Heart left ventricle (tissue), 16 donors: Measurements from ENCODE around the gene DOCK3. TPM values are rescaled to one million over a fixed set of nuclear protein-coding genes. Genes with fewer than 3 reads are reported as not detected.
"Not testable (repeated sequence)": the region's sequence is repeated elsewhere in the genome, so short reads cannot be mapped to it uniquely, and the experiment has no call there.

ENCODE experiments used
- ATAC-seq, 4 donors: fragments of 200-7000 bp; cut with Tn5 transposase; one replicate each; pipeline ENCODE4 v1.9.1; 2020 to 2022; ENCODE audit warnings: moderate library complexity in 4 of 4, mild to moderate bottlenecking in 3 of 4, moderate number of reproducible peaks in 1 of 4
- DNase-seq, 5 donors: peaks; one replicate each; pipeline ENCODE4 v3.0.0-alpha.2; 2020
- H3K27ac ChIP-seq, 12 donors: fragments of 200-600 bp; sonication (generic) in 4 of 12; one replicate each; pipeline versions ENCODE4 v1.5.0 to v1.8.0; 2016 to 2022; ENCODE audit warnings: mild to moderate bottlenecking in 2 of 12
- H3K27me3 ChIP-seq, 9 donors: fragments of 200-600 bp; sonication (generic) in 2 of 9; one replicate each; pipeline versions ENCODE4 v1.5.1 to v1.8.0; 2016 to 2022; ENCODE audit warnings: mild to moderate bottlenecking in 3 of 9
- H3K36me3 ChIP-seq, 9 donors: fragments of 200-600 bp; sonication (generic) in 2 of 9; one replicate each; pipeline versions ENCODE4 v1.5.0 to v1.8.0; 2018 to 2022; ENCODE audit warnings: mild to moderate bottlenecking in 2 of 9
- H3K4me1 ChIP-seq, 12 donors: fragments of 200-600 bp; sonication (generic) in 4 of 12; one replicate each; pipeline versions ENCODE4 v1.5.0 to v1.8.0; 2016 to 2022; ENCODE audit warnings: mild to moderate bottlenecking in 3 of 12
- H3K4me3 ChIP-seq, 12 donors: fragments of 200-600 bp; sonication (generic) in 4 of 12; one replicate each; pipeline versions ENCODE4 v1.5.0 to v1.8.0; 2017 to 2022; ENCODE audit warnings: mild to moderate bottlenecking in 9 of 12, moderate library complexity in 4 of 12
- H3K9me3 ChIP-seq, 12 donors: fragments of 200-600 bp; sonication (generic) in 4 of 12; one replicate each; pipeline versions ENCODE4 v1.5.0 to v1.8.0; 2016 to 2022; ENCODE audit warnings: mild to moderate bottlenecking in 1 of 12
- CTCF ChIP-seq, 12 donors: fragments of 200-600 bp; sonication (generic) in 4 of 12; IDR thresholded peaks; one replicate each; pipeline versions ENCODE4 v1.5.0 to v1.8.0; 2018 to 2022; ENCODE audit warnings: antibody characterized with exemption in 12 of 12, mild to moderate bottlenecking in 5 of 12
- POLR2A ChIP-seq, 2 donors: fragments of 450-650 bp; IDR thresholded peaks; one replicate each; pipeline ENCODE4 v1.6.1; 2017; ENCODE audit warnings: antibody characterized with exemption in 2 of 2, mild to moderate bottlenecking in 2 of 2, moderate library complexity in 2 of 2
- WGBS, 4 donors: extraction: QIAGEN DNeasy Blood & Tissue Kit in 2 of 4; methylation state at CpG; one replicate each; pipeline versions ENCODE4 v1.1.5 to v1.1.7; 2013 to 2018; 5-methylcytosine and 5-hydroxymethylcytosine counted together
- intact Hi-C, 10 donors: fragments of 100-400 bp; cut with DNase I; formaldehyde crosslinking; loops; one replicate each; pipeline versions ENCODE4 v1.11.1 to v1.14.2; 2022
- polyA plus RNA-seq, 2 donors: library from polyadenylated mRNA; stranded (reverse); fragments of 200-250 nt; gene quantifications; one replicate each; pipeline ENCODE4 v1.2.3, GENCODE V29; 2013
- total RNA-seq, 9 donors: library from RNA; depleted of rRNA in 2 of 9; stranded (reverse); fragments of >200 nt in 2 of 9; fragmentation: NEBNext Ultra II Directional in 3 of 9; extraction: Animal tissue kit (Norgen Biotek cat#: 25700) in 3 of 9; gene quantifications; one replicate each; pipeline versions ENCODE4 v1.1.0 to v1.2.4, GENCODE V29; 2016 to 2023
- donor health status: ischemic (EF 13 %, LVEDD 7.1; RV severe dilation, severe dysfunction).
- donor health status: healthy with polysubstance abuse.
- donor health status: DM: no; HTN: yes; CAD: no.
- donor health status: DM: no; HTN: no; CAD: no.
- donor health status: ischemic (EF 25% LVEDD 6.9; RV normal size, moderate dysfunction).
- donor health status: ischemic (EF 25% LVEDD 5.7; RV mildly dilated, moderate dysfunction).
- donor health status: healthy.
- donor health status: DM: yes; HTN: yes; CAD: no.
- donor health status: ischemic (EF 35%, LVEDD 5.7; RV mildly dilated, moderate dysfunction).
- donor health status: nonischemic (EF 11% LVEDD 7.7; RV severe dilation, severe dysfunction).
- donor health status: DM: yes; HTN: yes; CAD: no.
- donor health status: PGD.
- donor health status: ischemic (EF 29% LVEDD 5.4; RV normal size, mild dysfunction).
- donor health status: nonischemic (EF 23%, LVEDD 6.1; RV moderate dilation, normal function).

The DOCK3 gene
- total and polyA plus RNA-seq, 11 donors: 2.0 to 6.7 (median 4.8) TPM

- H3K9me3 ChIP-seq: peaks cover 0 to 5% (median 0%) of the 10 kb centered on the region in 12 donors
- DNase-seq (no peak), ATAC-seq (no peak)
- no peak overlapping the region for H3K27ac ChIP-seq
- H3K4me3 ChIP-seq: no peak overlapping the region
- TF ChIP-seq POLR2A (IDR thresholded peaks at IDR 0.05): no peak
- TF ChIP-seq CTCF (IDR thresholded peaks at IDR 0.05): no peak
- intact Hi-C loops: no loop called here
- no peaks in the 10 kb centered on the region for H3K4me1 ChIP-seq
- no peaks in the 10 kb centered on the region for H3K27me3 ChIP-seq
- H3K36me3 ChIP-seq: no peaks in the 10 kb centered on the region
- WGBS, 4 donors: 85 to 91% (median 88%) methylated on average over 3 of the region's 3 CpGs
Observed at GRCh38 chr3:50830451-50830850, 155.7 kb downstream of the DOCK3 start.

GRCh38 chr3:50831009-50831408 lies 156.3 kb downstream of the DOCK3 start:
- H3K4me3 ChIP-seq, H3K27ac ChIP-seq, H3K27me3 ChIP-seq, H3K36me3 ChIP-seq, H3K4me1 ChIP-seq, intact Hi-C loops, H3K9me3 ChIP-seq, DNase-seq, ATAC-seq: not testable (repeated sequence)
- 89 to 99% (median 91%) methylated on average over 2 of the region's 2 CpGs for WGBS, 4 donors

- Histone ChIP-seq H3K36me3 (no peaks in the 10 kb centered on the region), H3K27ac (no peak overlapping the region), H3K27me3 (no peaks in the 10 kb centered on the region), H3K4me3 (no peak overlapping the region), H3K4me1 (no peaks in the 10 kb centered on the region), H3K9me3 (no peaks in the 10 kb centered on the region)
- DNase-seq (no peak), ATAC-seq (no peak)
- intact Hi-C loops: no loop called here
- TF ChIP-seq POLR2A (IDR thresholded peaks at IDR 0.05) (no peak), CTCF (IDR thresholded peaks at IDR 0.05) (no peak)
- 50 to 94% (median 89%) methylated on average over 1 of the region's 1 CpG for WGBS, 4 donors
Observed at GRCh38 chr3:50840983-50841489, 166.3 kb downstream of the DOCK3 start.

GRCh38 chr3:50848308-50848707 lies 173.6 kb downstream of the DOCK3 start:
- H3K27me3 ChIP-seq: no peaks in the 10 kb centered on the region
- peaks cover 0 to 19% (median 7%) of the 10 kb centered on the region in 12 donors for H3K9me3 ChIP-seq
- no peak for TF ChIP-seq CTCF (IDR thresholded peaks at IDR 0.05)
- no peak for TF ChIP-seq POLR2A (IDR thresholded peaks at IDR 0.05)
- no peaks in the 10 kb centered on the region for H3K36me3 ChIP-seq
- WGBS, 4 donors: 94 to 96% (median 95%) methylated on average over 5 of the region's 5 CpGs
- DNase-seq (no peak), ATAC-seq (no peak)
- no peak overlapping the region for H3K4me3 ChIP-seq
- no peak overlapping the region for H3K27ac ChIP-seq
- intact Hi-C loops: no loop called here
- H3K4me1 ChIP-seq: no peaks in the 10 kb centered on the region
